HG03439 (cell line): Measurements from ENCODE around the gene BICDL1.
"Not testable (repeated sequence)": the region's sequence is repeated elsewhere in the genome, so short reads cannot be mapped to it uniquely, and the experiment has no call there.

Experiments used
- ATAC-seq: cut with Tn5 transposase; IDR thresholded peaks from one replicate; pipeline ENCODE4 v1.9.1; 2021; ENCODE audit warnings: mild to moderate bottlenecking, moderate library complexity; ENCODE audit not compliant: unreplicated experiment

BICDL1 gene

GRCh38 chr12:119988472-119989360, at the start of gene BICDL1:
Gene BICDL1 (plus strand): TSS chr12:119989236. CDS start chr12:119989869, 633 bp downstream.
- peak; percentile 85 for ATAC-seq

- no peak for ATAC-seq
Measured at GRCh38 chr12:119940897-119941296, 48.1 kb upstream of the BICDL1 start.

GRCh38 chr12:119942386-119942785, 46.6 kb upstream of the BICDL1 start:
- ATAC-seq: no peak

- ATAC-seq: no peak
Measured at GRCh38 chr12:119946213-119946612, 42.8 kb upstream of the BICDL1 start.

- ATAC-seq: no peak
Measured at GRCh38 chr12:119949145-119949544, 39.9 kb upstream of the BICDL1 start.

- ATAC-seq: no peak
Measured at GRCh38 chr12:119949594-119949993, 39.4 kb upstream of the BICDL1 start.

GRCh38 chr12:119956047-119956446, 33.0 kb upstream of the BICDL1 start:
- no peak for ATAC-seq

- ATAC-seq: no peak
Measured at GRCh38 chr12:119957135-119957534, 31.9 kb upstream of the BICDL1 start.

GRCh38 chr12:119959435-119959834, 29.6 kb upstream of the BICDL1 start:
- ATAC-seq: no peak

- no peak for ATAC-seq
Measured at GRCh38 chr12:119964123-119964522, 24.9 kb upstream of the BICDL1 start.

GRCh38 chr12:119964929-119965328, 24.1 kb upstream of the BICDL1 start:
- no peak for ATAC-seq

- ATAC-seq: no peak
Measured at GRCh38 chr12:119980242-119980641, 8.8 kb upstream of the BICDL1 start.

GRCh38 chr12:119980702-119981101, 8.3 kb upstream of the BICDL1 start:
- not testable (repeated sequence) for ATAC-seq

- peak; percentile 29 for ATAC-seq
Measured at GRCh38 chr12:119989361-119989730, 310 bp downstream of the BICDL1 start.

GRCh38 chr12:119989731-119990381, 820 bp downstream of the BICDL1 start:
- peak; percentile 42 for ATAC-seq

- ATAC-seq: no peak
Measured at GRCh38 chr12:119990382-119990874, 1.4 kb downstream of the BICDL1 start.

- no peak for ATAC-seq
Measured at GRCh38 chr12:119992129-119992705, 3.2 kb downstream of the BICDL1 start.

GRCh38 chr12:119994892-119995658, 6.0 kb downstream of the BICDL1 start:
- ATAC-seq: no peak

- no peak for ATAC-seq
Measured at GRCh38 chr12:119996417-119996816, 7.4 kb downstream of the BICDL1 start.

- ATAC-seq: no peak
Measured at GRCh38 chr12:119998471-119999245, 9.6 kb downstream of the BICDL1 start.
